HG02623 (cell line): Measurements from ENCODE around the gene FN1.
"Not testable (repeated sequence)": the region's sequence is repeated elsewhere in the genome, so short reads cannot be mapped to it uniquely, and the experiment has no call there.

ENCODE experiments used
- ATAC-seq: cut with Tn5 transposase; IDR thresholded peaks from one replicate; pipeline ENCODE4 v1.9.1; 2021; ENCODE audit warnings: moderate library complexity; ENCODE audit not compliant: unreplicated experiment

FN1 gene

DNA sequence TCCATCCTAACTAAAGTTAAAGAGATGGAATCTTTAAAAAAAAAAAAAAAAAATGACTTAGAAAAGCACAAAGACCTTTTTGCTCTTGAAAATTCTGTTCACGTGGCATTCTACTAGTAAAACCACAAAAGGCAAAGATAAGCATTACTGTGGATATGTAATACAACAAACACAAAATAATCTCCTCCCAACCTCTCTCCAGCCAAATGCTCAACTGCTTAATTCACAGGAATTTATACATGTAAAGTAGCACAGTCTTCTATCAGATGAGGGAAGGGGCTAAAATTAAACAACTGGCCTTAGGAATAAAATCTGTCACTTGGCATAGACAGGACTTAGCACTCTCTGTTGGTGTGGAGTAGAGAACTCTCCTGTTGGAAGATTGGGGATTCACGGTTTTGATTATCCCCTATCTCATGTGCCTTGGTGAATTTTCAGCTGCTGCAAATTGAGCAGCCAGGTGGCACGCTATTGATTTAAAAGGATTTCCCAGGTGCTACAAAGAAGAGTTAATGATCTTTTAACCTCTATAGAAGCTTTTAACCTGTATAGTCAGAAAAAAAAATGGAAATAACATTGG lies 66.6 kb downstream of the FN1 start:
- no peak for ATAC-seq

DNA sequence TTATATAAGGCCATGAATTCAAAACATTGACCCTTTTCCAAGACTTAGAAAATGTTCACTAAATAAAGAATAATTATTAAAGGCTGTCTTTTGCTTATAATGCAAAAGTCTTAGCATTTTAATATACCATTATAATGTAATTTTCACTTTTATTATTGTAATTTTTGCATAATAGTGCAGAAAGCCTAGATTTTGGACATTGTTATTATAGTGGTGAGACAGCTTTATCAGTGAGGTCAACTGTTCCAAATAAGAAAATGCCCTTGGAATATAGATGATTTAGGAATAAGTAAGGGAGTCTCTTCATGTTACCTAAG lies 67.4 kb downstream of the FN1 start:
- ATAC-seq: no peak

DNA sequence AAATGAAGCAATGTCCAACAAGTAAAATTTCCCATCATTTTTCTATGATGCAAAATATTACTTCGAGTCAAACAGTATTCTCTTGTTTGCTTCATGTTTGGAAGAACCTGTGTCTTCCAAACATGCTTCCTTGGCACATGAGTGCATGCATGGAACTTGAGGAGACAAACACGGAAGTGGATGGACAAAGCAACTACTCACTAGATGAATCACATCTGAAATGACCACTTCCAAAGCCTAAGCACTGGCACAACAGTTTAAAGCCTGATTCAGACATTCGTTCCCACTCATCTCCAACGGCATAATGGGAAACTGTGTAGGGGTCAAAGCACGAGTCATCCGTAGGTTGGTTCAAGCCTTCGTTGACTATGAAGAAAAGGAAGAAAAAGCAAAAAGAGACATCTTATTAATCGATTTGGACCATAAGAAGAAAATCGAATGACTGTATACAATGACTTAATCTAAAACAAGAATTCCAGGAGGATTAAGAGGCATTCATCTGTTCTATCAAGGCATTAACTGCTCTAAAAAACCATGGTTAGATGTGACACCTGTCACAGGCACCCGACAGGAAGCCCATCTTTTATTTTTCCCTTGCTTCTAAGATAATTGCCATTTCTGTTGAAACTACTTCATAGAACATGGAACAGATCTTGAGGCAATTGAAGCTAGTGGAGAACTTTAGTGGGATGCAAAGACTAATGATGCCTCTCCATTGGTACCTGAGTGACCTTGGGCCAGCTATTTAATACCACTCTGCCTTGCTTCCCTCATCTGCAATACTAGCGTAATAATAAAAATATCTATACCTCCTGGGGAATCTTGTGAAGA lies 68.0 kb downstream of the FN1 start:
- no peak for ATAC-seq

DNA sequence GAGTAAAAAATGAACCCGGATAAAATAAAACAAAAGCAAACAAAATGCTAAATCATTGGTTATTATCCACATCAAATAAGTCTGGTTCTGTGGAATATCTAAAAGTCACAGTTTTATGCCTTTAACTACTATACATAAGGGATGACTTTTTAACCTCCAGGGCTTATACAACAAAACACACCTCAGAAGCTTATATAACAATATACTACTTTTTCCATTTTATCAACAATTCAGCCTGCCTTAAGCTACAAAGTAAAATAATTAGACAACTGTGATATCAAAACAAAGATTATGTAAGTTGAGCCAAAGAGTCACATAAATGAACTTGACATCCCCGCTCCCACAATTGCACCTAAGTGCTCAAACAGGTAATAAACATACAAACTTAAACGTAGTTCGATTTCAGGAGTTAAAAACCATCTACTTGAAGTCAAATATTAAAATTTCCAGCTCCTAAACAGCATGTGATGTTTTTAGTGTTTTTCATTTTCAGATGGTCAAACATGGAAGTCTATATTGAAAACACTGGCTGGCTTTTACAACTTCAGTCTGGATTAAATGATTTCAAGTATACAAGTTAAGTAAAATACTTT lies 69.3 kb downstream of the FN1 start:
- ATAC-seq: no peak

DNA sequence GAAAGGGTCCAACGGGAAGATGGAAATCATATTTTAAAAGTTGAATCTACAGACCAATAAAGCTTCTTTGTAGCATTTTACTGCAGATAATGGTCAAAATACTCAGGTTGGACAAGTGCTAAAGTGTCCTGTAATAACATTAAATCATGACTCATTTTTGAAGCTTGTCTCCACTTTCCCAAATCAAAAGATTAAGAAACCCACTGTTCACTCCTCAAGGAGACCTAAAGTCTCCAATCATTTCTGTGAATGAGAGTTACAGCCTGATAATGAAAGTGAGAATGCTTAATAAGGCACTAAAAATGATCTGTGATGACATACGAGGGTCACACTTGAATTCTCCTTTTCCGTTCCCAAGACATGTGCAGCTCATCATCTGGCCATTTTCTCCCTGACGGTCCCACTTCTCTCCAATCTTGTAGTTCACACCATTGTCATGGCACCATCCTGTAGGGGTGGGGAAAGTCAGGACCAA lies 70.6 kb downstream of the FN1 start:
- no peak for ATAC-seq

DNA sequence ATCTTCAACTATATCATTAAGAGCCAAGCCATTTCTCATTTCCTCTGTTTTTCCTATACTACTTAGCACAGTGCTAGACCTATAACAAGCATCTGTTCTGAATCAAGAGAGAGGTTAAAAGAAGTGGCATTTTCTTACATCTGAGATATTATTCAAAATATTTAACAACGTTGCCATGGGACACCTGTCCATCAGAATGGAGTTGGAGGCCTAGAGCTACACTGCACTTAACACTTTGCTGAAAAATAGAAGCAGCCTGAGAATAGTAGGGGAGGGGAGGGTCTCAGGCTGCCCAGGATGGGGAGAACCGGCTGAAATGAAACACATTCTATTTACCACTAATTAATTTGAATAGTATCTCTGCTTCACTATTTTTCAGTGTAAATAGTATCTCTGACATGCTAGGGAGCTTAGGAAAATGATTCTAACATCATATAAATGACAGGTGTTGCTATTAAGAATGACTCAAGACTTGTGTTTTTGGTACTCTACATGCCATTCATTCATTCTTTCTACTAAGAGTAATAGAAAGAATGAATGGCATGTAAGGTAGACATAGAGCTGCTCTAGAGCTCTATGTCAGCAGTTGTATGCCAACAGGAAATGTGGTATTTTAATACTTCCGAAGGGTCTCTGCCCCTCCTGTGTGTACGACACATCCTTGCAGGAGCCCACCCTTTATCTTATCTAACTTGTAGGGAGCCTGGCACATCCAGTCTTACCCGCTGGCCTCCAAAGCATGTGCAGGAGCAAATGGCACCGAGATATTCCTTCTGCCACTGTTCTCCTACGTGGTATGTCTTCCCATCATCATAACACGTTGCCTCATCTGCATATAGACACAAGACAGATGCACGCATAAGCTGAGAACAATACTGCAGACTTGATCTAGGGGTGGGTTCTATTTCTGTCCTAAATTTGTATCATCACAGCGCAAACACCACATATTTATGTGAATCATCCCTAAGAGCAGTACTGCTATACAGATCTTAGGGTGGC lies 71.4 kb downstream of the FN1 start:
- no peak for ATAC-seq

DNA sequence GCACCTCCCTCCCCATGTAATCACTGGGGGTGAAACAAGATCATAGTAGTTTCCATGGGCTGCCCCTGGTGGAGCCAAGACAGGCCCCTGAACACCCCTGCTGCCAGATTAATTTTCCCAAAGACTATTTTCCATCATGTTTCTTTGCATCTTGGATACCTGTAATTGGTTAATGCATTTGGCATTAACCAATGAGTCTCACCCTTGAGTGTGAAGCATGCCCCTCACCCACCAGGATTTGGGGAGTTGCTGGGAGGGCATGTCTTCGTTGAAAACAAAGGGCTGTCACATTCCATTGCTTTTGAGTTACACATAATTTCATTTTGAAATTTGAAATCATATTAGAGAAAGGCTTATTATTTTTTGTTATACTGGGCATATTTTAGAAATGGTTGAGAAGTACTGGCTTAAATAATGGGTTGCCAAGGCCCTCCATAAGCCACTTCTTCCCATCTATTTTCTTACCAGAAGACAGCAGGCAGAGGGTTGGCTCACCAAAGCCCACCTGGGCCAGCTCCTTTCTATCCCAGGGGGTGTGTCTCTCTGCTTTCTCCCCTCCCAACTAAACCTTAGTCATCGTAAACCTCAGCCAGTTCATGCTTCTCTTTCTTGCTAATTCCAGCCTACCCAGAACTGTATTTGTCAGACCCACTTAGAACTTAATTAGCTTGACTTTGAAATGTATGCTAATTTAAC lies 72.3 kb downstream of the FN1 start:
- ATAC-seq: no peak

DNA sequence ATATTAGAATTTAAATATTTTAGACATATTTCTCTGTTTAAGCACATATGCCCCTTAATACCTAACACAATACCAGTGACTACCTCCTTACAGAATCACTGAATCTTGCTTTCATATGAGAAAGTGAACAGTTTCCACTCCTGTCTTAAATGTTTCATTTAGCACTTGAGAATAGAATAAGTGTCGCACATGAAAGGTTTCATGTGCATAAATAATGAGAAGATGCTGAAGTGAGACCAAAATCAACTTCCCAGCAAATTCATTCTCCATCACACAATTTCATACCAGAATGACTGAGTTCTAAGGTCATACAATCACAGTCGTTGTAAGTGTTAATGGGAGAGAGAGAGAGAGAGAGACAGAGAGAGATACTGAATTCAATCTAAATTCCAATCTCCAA lies 72.8 kb downstream of the FN1 start:
- no peak for ATAC-seq

DNA sequence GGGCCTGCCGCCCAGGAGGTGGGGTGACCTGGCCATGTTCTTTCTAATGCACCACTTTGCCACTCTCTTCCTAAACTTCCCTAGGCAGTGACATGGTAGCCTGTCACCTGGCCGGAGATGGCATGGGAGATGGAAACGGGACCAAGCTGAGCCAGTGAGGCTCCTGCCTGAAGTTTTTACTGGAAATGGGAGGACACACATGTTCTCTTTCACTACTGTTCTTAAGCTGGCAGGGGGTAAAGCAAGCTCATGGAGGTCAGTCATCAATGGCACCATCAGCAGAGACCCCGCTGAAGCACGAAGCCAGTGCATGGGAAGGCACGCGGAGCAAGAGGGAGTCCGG lies 73.3 kb downstream of the FN1 start:
- no peak for ATAC-seq

DNA sequence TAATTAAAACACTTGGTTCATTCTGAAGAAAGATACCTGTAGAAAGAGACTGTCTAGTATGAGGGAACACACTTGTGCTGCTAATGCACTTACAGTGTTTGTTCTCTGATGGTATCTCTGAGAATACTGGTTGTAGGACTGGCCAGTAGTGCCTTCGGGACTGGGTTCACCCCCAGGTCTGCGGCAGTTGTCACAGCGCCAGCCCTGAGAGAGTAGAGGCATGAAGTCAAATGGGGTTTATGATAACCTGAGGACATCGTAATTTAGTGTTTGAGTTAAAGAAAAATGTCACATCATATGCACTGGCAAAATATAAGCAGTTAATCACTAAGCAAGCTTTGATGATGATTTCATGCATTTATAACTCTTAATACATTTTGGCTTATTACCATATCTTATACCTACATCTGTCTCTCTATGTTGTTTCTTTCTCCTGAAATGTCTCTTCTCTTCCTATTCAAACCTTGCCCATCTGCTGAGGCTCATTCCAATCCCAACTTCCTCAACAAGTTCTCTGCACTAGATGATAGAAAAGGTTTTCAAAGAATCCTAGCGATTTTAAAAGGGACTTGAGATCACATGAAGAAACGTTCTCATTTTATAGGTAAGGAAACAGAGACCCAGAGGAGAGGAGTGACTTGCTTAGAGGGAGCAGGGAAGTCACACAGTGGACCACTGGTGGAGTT lies 73.8 kb downstream of the FN1 start:
- no peak for ATAC-seq

DNA sequence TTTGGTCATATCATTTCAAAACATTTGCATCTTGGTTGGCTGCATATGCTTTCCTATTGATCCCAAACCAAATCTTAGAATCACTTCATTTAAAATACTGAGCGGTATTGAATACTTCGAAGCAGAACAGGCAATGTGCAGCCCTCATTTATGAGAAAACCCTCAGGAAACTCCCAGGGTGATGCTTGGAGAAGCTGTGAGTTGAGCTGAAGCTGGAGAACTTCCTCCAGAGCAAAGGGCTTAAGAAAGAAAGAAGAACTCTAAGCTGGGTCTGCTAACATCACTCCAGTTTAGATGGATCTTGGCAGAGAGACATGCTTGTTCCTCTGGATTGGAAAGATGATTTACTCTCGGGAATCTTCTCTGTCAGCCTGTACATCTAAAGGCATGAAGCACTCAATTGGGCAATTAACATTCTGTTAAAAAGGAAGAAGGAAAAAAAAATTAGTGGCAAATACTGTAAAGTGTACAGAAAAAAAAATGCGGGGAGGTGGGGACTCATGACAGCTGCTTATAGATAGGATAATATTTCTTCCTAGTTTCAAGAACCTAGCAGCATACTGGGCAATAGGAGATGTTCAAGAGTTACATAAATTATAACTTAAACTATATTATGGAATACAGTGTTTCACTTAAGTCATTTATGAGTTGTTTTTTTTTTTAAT lies 74.5 kb downstream of the FN1 start:
- ATAC-seq: no peak

DNA sequence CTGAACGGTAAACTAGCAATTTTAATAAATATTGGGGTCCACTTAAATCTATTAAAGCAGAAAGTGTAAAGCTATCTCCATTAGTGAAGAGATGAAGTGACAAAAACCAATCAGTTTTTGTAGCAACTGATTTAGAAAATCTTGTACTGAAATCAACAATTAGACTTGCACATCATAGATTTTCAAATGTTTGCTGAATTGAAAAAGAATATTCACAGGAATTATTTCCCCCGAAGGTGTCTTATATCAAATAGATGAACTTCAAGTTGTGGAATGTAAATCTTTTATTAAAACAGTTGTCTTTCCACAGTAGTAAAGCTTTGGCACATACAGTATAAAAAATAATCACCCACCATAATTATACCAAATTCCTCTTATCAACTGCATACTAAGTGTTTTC lies 75.3 kb downstream of the FN1 start:
- no peak for ATAC-seq

DNA sequence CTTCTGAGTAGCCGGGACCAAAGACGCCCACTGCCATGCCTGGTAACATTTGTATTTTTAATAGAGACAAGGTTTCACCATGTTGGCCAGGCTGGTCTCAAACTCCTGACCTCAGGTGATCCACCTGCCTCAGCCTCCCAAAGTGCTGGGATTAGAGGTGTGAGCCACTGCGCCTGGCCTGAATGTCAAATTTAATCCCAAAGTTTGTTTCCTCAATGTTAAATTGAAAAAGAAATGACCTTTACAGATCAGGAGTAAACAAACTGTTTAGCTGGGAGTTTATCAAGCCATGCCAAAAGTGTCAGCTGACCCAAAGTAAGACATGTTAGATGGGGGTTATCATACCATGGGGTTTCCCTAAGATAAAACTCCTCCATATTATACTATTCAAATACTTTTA lies 75.8 kb downstream of the FN1 start:
- not testable (repeated sequence) for ATAC-seq

DNA sequence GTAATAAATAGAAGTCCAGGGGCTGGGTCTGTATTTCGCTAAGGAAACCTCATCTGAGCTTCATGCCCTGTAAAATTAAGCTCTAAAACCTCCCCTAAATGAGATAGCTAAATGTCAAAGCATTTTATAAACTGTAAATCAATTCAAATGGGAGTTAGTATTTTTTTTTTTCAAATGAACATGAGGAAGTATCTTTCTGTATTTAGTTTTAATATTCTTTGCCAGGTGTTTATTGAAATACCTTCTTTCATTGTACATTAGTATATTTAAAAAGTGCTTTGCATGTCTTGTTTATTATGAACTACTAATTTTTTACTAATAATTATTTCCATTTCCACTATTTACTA lies 76.3 kb downstream of the FN1 start:
- no peak for ATAC-seq

DNA sequence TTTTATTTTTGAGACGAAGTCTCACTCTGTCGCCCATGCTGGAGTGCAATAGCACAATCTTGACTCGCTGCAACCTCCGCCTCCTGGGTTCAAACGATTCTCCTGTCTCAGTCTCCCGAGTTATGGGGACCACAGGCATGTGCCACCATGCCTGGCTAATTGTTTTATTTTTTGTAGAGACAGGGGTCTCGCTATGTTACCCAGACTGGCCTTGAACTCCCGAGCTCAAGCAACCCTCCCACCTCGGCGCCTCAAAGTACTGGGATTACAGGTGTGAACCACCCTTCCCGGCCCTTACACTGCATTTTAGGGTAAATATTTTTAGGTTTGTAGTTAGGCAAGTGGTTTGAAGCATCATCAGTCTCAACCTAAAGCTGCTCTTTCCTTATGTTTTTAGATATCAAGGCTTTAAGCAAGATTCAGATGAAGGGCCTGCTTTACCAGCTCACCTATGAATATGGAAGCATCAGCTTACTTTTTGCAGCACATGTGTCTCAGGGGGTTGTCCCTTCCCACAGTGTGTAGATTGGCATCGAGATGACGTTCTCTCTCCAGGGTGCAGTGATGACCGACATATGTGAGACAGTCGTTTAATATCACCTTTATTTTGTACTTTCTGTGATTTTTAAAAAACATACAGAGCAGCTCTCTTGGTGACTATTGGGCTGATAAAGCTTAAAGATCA lies 76.8 kb downstream of the FN1 start:
- ATAC-seq: no peak

DNA sequence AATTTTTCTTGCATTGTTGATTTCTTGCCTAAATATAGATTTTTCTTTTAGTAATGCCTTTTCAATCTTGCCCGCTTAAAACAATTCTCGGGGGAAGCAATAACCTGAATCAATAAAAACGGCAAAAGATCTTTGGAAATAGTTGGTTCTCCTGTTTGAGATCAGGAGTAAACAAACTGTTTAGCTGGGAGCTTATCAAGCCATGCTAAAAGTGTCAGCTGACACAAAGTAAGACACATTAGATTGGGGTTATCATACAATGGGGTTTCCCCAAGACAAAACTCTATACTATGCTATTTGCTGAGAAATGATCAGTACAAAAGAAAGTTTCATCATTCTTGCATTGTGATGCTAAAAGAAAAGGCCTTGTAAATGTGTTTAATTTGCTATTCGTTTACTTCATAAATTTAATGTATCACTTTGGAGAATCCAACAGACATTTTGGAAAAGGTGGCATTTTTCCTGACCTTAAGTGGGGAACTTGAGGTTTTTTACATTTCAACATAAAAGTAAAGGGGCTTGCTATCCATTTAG lies 77.5 kb downstream of the FN1 start:
- no peak for ATAC-seq

DNA sequence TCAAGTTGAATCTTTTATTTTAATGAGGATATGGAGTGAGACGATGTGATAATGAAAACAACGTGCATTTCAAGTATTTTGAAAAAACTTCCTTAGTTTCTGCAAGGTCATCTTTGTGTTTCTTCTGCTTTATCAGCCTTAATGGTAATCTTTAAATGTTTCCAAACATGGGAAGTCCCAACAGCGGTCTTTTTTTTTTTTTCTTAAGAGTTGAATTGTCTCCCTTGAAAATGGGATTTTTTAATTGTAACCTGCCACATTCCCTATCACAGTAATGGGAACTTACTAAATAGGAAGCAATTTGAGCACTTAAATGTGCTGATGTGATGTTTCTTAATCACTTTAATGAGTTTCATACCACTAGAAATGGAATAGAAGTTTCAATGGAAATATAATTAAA lies 78.2 kb downstream of the FN1 start:
- ATAC-seq: no peak

DNA sequence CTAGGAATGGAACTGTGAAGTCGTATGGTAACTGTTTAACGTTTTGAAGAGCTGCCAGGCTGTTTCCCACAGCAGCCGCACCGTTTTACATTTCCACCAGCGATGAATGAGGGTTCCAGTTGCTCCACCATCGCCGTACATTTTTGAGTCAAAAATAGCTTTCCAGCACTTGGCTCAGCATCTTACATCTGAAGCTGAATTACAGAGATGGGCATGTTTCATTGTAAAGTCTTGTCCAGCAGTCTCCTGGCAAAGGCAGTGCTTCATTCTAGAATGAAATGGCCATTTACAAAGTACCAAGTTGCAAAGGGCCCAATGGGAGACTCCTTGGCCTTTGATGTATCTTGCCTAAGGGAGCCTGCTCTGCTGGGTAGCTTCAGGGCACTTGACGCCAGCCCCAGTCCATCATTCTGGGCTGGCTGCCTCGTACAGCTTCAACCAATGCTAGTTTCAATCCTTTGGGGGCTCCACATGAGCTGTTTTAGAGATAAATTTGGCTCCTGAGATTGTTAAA lies 78.9 kb downstream of the FN1 start:
- no peak for ATAC-seq
